NOMO-1 treated with dmso at 0.1 percent for 144 hours (cell line): ENCODE data around the gene DTNBP1.

ENCODE experiments used
- DNase-seq: peaks from one replicate; lab custom pipeline; 2025; ENCODE audit not compliant: unreplicated experiment; lab: John Stamatoyannopoulos, UW

The DTNBP1 gene

DNA sequence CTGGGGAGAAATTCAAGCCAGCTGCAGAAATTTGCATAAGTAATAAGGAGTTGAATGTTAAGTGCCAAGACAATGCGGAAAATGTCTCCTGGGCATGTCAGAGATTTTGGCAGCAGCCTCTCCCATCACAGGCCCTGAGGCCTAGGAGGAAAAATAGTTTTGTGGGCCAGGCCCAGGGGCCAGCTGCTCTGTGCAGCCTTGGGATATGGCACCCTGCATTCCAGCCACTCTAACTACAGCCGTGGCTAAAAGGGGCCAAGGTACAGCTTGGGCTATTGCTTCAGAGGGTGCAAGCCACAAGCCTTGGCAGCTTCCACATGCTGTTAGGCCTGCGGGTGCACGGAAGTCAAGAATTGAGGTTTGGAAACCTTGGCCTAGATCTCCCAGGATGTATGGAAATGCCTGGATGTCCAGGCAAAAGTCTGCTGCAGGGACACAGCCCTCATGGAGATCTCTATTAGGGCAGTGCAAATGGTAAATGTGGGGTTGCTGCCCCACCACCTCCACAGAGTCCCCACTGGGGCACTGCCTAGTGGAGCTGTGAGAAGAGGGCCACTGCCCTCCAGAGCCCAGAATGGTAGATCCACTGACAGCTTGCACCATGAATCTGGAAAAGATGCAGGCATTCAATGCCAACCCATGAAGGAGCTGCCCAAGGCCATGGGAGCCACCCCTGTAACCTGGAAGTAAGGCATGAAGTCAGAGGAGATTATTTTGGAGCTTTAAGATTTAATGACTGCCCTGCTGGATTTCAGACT is 126.5 kb downstream of the DTNBP1 start:
- DNase-seq = no peak

DNA sequence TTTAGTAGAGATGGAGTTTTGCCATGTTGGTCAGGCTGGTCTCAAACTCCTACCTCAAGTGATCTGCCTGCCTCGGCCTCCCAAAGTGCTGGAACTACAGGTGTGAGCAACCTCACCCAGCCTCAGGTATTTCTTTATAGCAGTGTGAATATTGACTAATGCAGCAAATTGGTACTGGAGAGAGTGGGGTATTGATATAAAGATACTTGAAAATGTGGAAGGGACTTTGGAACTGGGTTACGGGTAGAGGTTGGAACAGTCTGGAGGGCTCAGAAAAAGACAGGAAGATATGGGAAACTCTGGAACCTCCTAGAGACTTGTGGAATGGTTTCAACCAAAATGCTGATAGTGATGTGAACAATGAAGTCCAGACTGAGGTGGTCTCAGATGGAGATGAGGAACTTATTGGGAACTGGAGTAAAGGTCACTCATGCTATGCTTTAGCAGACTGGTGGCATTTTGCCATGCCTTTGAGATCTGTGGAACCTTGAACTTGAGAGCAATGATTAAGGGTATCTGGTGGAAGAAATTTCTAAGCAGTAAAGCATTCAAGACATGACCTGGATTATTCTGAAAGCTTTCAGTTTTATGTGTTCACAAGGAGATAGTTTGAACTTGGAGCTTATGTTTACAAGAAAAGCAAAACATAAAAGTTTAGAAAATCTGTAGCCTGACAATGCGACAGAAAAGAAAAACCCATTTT is 127.2 kb downstream of the DTNBP1 start:
- no peak for DNase-seq

DNA sequence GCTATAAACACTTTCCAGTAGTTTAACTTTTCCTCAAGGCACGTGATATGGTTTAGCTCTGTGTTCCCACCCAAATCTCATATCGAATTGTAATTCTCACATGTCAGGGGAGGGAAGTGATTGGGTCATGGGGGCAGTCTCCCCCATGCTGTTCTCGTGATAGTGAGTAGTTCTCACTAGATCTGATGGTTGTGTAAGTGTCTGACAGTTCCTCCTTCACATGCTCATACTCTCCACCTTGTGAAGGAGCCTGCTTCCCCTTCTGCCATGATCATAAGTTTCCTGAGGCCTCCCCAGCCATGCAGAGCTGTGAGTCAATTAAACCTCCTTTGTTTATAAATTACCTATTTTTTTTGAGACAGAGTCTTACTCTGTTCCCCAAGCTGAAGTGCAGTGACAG is 127.9 kb downstream of the DTNBP1 start:
- peak; percentile 59 for DNase-seq

DNA sequence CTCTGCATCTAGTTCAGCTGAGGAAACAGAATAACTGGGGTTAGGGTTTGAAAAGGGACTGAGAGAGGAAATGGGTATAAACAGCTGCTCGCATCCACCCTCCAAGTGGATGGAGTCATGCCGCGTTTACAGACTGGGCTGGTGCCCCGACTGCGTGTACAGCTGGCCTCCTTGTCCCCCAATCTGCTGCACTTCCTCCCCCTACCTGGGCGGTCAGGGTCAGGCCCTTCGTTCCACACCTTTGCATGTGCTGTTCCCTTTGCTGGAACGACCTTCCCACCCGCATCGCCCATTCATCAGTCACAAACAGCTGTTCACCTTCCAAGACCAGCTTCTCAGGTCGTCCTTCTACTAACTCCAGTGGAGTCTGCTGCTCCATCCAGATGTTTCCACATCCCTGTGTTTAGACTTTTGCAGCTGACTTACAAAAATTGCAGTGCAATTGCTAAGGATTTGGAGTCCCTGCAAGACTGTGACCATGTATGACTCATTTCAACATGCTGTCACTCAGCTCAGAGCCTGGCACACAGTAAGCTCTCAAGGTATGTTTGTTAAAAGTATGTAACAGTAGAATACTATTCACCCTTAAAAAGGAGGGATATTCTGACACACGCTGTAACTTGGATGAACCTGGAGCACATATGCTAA is 129.3 kb downstream of the DTNBP1 start:
- no peak for DNase-seq

DNA sequence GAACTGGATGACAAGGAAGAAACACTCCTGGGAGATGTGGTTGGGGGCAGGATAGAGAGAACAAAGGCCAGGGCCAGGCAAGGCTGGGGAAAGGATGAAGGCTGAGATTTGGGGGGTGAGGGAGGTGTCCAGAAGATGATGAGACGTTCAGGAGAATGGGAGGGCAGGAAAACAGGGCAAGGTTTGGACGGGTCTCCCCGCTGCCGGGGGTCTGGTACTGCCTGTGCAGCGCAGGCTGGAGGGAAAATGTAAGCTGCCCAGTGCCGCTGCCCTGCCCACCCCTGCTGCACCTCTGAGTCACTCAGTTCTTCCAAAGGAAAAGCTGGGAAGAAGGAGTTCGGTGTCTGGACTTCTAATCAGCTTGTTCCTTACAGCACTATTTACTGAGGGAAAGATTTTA is 130.9 kb downstream of the DTNBP1 start:
- DNase-seq = no peak

DNA sequence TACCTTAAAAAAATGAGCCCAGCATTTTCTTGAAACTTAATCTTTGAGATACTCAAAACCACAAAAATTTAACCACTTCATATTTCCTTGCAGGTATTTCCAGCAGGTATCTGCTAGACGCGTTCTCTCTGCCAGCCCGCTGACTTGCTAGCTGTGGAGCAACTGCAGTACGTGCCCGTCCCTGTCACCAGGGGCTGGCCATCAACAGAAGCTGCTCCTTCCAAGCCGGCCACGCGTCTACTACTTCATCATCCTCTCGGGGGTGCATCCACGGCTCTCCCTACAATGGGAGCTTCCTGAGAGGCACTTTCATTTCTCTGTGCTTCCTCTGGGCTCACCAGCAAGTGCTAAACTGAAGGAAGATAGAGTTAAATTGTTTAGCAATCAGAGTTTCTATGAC is 132.4 kb downstream of the DTNBP1 start:
- no peak for DNase-seq

DNA sequence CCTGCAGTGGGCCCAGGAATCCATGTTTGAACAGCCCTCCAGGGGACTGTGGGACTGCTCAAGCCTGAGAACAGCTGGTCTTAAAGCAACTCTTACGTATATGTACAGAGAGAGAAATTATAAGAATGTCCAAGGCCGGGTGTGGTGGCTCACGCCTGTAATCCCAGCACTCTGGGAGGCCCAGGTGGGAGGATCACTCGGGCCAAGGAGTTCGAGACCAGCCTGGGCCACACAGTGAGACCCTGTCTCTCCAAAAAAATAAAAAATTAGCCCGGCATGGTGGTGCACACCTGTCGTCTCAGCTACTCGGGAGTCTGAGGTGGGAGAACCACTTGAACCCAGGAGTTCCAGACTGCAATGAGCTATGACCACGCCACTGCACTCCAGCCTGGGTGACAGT is 134.0 kb downstream of the DTNBP1 start:
- DNase-seq = no peak

DNA sequence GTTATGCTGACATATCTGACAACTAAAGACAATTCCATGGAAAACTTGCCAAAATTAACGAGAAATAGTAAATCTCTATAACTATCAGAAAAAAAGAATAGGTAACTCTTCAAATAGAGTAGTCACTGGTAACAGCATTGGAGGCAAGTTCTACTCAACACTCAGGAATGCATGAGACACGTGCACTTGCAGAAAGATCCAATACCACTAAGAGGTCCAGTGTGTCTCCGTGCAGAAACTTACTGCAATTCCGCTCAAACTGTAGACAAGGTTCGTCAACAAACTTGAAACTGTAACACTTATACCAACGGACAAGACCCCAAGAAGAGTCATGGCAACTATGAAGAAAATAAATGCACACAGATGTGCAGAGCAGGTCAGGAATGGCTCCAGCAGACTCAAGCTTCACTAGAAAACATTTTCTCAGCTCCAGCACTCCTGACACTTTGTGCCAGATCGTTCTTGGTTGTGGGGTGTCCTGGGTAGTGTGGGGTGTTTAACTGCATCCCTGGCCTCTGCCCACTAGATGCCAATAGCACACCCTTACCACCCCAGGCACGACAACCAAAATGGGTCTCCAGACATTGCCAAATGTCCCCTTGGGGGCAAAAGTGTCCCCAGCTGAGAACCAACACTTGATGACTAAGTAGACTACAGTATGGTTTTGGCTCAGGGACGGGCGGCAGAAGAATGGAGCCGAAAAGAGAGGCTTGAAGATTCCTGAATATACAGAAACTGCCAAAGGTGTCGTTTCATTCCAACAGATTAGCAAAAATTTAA is 134.8 kb downstream of the DTNBP1 start:
- no peak for DNase-seq

DNA sequence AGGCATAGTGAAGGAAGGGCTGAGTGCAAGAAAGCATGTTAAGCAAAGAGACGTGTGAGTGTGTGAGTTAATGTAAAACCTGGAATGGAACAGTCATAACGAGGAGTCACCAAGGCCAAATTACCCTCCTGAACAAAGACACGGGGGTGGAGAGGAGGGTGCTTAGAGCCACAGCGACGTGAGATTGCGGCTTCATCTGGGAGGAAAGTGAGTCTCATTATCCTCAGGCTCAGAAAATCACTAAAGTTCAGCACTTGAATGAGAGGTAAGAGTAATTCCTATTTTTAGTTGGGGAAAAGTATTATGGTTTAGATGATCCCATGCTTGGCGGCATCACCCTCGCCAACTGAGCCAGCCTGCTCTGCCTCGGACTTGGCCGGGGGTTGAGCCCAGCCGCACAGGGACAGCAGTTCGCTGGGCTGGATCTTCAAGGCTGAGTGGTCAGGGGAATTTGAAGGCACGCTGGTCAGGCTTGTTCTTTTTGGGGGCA is 136.6 kb downstream of the DTNBP1 start:
- DNase-seq = no peak

DNA sequence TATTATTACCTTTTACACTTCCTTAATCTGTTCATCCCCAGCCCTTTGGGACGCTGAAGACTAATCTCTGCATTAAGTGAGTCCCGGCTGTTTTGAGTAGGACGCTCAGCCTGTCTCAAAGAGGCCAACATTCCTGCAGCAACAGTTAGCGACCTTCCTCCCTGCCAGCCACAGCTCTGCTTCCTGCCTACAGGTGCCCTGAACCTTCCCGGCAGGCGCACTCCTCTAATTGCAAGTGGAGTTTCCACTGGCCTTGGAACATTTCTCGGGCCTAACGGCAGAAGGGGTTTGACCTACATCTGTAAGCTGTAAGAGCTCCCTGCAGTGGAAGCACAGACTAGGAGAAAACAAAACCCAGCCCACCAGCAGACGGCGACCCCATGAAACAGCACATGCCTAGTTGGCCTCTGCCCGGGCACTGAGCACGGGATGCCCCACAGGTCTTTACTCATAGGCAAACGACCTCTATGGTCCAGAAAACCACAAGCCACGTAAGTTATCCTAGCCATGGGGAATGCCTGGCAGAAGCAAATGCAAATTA is 137.9 kb downstream of the DTNBP1 start:
- no peak for DNase-seq

DNA sequence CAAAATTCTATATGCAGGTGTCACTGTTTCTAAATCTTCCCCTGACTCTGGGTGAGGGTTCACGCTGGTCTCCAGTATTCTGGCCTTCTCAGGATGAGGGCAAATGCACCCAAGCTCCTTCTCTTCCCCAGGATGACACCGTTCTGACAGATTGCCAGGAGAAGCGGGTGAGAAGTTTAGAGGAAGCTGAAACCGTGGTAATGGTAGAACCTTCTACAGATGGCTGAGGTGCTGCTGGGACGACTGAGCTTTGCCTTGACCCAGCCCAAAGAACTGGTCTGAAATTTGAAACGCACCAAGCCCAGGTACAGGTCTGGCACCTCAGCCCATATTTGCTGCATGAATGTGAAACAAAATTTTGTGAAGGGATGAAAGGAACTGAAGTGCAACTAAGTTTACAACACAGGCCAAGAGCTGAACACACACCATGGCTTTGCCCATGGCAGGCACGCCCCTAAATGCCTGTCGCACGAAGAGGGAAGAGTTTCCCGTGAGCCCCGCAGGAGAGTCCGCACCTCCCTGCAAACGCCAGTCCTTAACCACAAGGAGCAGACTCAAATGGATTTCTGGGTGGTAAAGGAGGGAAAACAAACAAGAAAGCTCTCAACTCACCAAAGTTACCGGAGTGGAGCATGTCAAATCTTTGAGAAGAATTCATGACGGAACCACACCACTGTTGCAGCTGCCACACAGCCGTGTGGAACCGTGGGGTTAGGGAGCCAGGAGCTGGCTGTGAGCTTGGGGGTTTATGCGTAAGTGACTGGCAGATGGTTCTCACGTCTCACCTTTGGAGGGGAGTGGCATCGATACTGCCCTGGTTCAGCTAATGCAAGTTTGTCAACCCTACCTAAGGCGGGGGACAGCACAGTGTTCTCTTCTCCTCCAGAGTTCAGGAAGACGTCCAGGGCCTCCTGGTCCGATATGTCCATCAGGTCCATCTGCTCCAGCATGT is 138.9 kb downstream of the DTNBP1 start:
- no peak for DNase-seq

DNA sequence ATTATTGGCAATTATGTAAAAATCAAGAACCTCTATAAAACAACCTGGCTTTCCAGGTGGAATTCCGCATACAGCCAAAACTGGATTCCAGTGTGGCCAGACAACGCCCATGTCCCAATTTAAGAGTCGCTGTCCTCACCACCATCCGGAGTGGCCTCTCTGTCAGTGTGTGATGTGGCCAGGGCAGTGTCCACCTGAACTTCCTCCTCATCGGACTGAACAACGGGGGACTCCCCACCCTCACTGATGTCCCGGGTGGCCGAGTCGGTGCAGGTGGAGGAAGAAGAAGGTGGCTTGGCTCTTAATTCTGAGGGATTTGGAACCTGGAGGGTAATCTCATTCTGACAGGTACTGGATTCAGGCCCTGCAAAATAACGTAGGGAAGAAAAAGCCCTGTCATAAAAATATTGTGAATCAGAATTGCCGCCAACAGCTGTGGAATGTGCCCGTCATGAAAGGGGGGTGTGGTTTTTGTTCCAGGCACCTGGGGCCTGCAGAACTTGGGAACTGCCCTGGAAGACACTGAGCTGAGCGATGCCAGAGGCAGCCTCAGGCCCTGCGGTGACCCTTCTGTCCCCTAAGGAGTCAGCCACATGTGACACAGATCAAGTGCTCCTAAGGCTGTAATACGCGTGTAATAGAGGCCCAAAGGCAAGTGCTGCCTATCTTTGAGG is 139.8 kb downstream of the DTNBP1 start:
- DNase-seq = no peak

DNA sequence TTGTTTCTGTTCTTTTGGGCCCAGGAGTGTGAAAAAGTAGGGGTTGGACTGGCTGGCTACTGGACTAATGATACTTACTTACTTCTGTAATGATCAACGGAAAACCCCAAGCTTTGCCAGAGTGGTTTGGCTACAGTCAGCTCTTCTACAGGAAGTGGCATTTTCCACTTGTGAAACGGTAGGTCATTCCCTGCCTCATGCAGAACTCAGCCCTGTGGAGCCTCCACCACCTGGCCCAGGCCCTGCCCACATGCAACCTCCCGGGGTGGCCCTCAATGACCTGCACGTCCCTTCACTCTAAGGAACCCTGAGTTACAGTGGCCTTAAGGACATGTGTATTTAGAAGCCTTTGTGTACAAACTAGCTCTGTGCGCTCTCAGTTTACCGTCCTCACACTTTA is 140.4 kb downstream of the DTNBP1 start:
- DNase-seq = no peak

DNA sequence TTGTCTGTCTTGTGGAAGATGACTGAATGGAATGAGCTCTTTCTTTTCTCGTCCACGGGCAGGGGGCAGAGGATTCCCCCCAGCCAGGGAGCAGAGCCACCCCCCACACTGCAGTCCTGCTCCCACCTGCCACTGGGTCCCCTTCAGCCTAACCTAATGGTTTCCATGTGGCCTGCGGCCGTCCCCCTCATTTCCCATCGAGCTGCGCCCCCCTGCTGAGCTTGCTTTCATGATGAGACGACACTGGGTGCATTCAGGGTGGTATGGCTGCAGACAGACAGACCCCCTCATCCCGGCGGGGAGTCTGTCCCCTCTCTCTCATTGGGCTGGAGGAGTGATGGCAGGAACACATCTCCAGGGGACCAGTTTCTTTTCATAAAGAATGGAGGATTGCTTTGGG is 140.8 kb downstream of the DTNBP1 start:
- DNase-seq = no peak

DNA sequence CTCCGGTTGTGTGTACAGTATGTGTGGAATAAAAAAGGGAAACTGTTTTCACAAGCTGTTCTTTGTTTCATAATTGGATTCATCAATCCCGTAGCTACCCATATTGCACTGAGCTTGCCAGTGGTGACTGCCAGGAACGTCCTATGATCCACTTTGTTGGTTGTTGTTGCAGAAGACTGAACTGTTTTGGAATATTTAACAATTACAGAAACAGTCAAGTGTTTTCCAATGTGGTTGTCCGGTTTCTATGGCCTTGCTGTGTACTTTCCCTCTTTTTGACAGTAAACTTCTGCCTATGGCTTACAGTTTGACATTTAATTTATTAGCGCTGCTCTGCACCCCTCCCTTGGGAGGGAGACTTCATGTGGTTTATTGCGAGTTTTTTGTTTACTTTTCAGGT is 141.2 kb downstream of the DTNBP1 start:
- no peak for DNase-seq

DNA sequence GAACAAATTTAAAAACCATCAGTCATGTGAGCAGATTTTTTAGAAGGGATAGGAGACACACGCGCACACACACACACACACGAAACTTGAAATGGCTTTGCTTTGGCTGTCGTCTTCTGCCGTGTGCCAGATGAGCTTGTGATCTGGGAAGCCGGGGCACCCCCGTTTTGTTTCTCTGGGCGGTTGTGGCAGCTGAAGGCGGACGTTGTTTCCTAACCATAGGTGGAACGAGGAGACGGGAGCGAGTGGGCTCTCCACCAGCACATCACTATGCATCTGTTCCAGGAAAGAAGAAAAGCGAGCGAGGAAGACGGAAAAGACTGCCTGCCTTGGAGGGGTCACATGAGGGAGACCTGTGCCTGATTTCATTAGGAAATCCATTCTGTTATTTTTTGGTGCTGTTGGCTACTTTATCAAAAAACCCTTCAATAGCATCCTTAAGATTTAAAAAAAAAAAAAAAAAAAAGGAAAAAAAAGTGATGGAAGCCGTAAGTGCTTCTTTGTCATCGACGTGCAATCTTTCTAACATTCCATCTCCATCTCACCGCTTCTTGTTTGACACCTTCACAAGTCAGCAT is 142.1 kb downstream of the DTNBP1 start:
- no peak for DNase-seq

DNA sequence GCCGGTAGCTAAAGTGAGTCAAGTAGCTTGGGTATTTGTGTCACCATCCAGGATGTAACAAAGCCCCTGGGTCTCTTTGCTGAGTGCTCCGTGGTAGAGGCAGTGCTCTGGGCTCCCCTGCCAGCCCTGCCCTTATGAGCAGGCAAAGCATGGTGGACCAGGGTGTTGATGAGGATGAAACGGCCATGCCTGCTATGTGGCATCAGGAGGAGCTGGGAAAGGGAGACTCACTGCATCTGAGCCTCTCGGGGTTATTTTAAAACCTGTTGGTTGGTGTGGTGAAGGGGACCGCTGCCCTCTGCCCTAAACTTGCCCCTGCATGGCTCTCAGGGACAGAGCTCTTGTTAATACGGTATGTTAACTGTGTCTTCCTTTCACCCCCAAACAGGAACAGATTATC is 143.1 kb downstream of the DTNBP1 start:
- no peak for DNase-seq

DNA sequence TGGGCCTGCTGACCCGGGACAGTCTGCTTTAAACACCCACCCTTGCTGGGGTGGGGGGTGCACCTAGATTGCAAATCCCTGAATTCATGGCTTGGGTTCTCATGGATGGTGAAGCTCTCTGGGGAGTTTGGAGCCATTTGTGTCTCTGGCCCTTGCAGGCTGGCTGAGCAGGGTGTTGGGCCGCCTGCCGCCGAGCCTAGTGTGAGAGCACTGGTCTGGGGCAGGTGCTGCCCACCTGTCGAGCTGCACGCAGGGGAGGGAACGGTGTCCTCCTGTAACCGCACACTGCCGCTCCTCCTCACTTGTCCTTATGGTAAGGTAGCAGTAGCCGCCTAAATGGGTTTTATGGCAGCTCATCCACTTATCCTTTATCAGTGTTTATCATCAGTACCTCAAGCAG is 143.9 kb downstream of the DTNBP1 start:
- no peak for DNase-seq

DNA sequence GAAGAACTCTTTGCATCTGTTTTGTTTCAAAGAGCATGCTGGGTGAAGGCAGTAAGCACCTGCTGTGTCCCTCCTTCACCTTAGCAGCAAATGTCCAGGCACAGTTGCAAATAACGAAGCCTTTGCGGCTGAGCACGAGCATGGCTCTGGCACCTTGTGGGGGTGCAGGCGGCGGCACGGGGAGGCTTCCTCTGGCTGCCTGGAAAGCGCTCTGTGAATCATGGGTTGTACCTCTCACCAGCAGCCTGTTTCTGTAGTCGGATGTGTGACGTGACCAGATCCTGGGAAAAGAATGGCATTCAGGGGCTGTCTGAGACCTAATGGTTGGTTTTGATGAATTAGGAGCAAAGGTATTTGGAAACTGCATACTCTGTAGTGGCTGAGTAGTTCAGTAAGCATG is 144.8 kb downstream of the DTNBP1 start:
- no peak for DNase-seq
